T-helper 1 cell treated with Interleukin-12 subunit alpha and Interleukin-12 subunit beta and Interleukin-4 antibody, amounts not matched to agents 30 ng/mL and 1 ng/mL, for 36 hours (primary cell): ENCODE measurements around the gene ADAMTS3. TPM values are rescaled to one million over a fixed set of nuclear protein-coding genes. Genes with fewer than 3 reads are reported as not detected.
"Not testable (repeated sequence)": the region's sequence is repeated elsewhere in the genome, so short reads cannot be mapped to it uniquely, and the experiment has no call there.

Experiments
- intact Hi-C: fragments of 100-400 bp; cut with micrococcal nuclease; formaldehyde crosslinking; loops from one replicate; pipeline ENCODE4 v1.15.1; 2024
- total RNA-seq: library from RNA; stranded (reverse); gene quantifications from 2 replicates; pipeline ENCODE4 v1.2.3, GENCODE V29; 2022

The ADAMTS3 gene
- total RNA-seq, 1 donor from 2014 or later = not detected

DNA sequence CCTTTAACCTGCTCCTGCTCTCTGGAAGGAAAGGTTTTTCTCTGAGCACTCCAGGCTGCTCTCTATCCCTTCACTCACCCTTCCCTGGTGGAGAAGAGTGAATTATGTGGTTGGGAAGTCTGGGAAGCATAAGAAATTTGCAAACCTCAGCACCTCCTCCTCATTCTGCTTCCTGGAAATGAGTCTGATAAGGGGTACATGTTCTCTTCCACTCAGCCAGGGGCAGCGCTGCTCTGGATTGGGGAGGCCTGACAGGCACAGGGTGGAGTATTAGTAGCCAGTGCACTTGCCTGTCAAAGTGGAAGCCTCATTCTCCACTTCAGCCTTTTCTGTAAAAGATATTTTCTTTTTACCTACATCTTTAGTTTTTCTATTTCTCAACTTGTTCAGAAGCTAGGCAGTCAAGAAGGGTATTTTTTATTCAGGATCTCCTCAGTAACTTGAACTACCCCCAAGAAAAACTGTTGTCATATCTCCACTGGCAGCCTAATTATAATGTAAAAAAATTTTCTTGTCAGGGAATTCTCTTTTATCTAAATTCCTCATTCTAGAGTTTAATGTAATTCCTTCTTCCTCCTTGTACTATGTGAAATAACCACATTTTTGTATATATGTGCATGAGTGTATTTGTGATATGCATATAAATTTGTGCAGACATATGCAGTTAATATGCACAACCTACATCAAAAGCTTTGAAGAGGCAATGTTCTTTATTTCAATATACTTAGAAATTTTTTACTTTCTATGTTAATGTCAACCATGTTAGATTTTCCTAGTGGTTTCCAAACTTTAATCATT is 15.3 kb downstream of the ADAMTS3 start:
- intact Hi-C loops = no loop called here

DNA sequence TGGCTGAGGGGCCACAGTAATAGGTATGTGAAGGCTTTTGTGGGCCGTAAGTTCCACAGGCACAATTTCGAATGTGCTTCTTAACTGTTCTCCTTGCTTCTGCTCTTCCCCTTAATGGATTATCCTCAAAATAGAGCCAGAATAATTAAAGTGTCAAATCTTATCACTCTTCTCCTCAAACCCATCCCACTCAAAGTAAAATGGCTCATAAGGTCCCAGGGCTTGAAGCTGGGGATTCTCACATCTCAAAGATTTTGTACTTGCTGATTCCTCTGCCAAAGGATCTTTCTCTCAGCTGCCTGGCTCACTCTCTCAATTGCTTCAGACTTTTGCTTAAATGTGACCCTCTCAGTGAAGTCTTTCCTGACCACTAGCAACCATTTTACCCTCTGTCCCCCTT is 16.6 kb downstream of the ADAMTS3 start:
- intact Hi-C loops = no loop called here

DNA sequence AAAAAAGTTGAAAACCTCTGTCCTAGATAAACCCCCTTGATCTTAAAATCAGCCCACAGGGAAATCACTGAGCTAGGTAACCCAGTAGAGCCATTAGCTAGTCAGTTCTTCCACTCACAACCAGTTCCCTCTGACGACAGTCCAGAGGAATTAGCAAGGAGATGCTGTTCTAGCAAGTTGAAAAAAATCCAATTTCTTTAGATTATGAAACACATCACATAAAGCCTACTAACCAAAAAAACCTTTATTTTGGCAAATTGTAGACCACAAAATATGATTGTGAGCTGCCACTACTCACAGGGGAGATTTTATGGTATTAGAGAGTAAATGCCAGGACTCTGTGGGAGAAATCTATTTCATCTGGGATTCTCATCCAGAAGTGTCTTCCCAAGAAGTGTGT is 22.6 kb downstream of the ADAMTS3 start:
- intact Hi-C loops = no loop called here

DNA sequence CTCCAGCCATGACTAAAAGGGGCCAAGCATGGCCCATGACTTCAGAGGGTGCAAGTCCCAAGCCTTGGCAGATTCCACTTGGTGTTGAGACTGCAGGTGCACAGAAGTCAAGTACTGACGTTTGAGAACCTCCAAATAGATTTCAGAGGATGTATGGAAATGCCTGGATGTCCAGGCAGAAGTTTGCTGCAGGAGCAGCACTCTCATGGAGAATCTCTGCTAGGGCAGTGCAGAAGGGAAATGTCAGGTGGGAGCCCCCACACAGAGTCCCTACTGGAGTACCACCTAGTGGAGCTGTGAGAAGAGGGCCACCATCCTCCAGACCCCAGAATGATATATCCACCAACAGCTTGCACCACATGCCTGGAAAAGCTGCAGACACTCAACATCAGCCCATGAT is 28.3 kb downstream of the ADAMTS3 start:
- intact Hi-C loops = not testable (repeated sequence)

- intact Hi-C loops = no loop called here
Measured at GRCh38 chr4:72538006-72538405, 31.0 kb downstream of the ADAMTS3 start.

DNA sequence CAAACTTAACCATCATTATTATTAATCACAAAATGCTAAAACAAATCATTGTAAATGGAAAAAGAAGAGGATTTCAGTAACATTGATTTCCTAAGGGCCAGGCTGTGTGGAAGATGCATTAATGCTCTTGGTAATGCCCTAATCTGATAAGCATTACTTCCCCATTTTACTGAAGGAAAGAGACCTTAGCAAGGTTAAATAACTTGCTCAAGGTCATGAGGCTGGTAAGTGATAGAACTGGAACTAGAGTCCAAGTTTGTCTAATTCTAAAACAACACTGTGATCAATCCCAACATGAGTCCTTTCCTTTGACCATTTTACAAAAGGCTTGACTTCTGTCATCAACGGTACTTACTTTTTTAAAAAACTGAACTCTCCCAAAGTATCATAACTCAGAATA is 32.6 kb downstream of the ADAMTS3 start:
- intact Hi-C loops = no loop called here

- intact Hi-C loops = loop anchor here (5.0 kb wide), 1 partner anchor 1915 kb away; no protein-coding TSS in a partner anchor
Measured at GRCh38 chr4:72531768-72532290, 37.2 kb downstream of the ADAMTS3 start.

GRCh38 chr4:72531322-72531721 is 37.7 kb downstream of the ADAMTS3 start:
- intact Hi-C loops = loop anchor here (5.0 kb wide), 1 partner anchor 1914 kb away; no protein-coding TSS in a partner anchor

- intact Hi-C loops = loop anchor here (5.0 kb wide), 1 partner anchor 538 kb away; the partner anchor contains the start of gene COX18
Measured at GRCh38 chr4:72529148-72529822, 39.7 kb downstream of the ADAMTS3 start.

GRCh38 chr4:72527038-72527646 is 41.9 kb downstream of the ADAMTS3 start:
- intact Hi-C loops = loop anchor here (2.0 to 5.0 kb wide), 2 partner anchors 540 to 730 kb away; partner anchors contain the start of gene COX18

DNA sequence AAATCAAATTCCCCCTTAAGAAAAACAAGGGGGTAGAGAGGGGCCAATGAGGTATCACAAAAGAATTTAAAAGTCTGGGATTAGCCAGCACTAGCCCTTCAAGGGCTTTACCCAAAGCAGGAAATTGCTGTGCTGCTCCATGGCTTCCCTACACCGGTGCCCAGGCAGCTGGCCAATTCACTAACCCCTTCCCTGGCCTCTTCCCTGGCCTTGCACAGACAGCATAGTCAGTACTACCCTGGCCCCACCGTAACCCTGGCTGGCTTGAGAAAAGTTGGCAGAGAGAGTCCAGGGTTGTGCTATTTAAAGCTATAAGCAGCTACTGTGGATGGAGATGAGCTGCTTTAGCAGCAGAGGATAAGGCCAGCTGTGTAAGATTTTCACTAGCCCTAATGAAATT is 43.1 kb downstream of the ADAMTS3 start:
- intact Hi-C loops = loop anchor here (2.0 to 5.0 kb wide), 2 partner anchors 541 to 731 kb away; partner anchors contain the start of gene COX18

- intact Hi-C loops = no loop called here
Measured at GRCh38 chr4:72522440-72522839, 46.6 kb downstream of the ADAMTS3 start.

DNA sequence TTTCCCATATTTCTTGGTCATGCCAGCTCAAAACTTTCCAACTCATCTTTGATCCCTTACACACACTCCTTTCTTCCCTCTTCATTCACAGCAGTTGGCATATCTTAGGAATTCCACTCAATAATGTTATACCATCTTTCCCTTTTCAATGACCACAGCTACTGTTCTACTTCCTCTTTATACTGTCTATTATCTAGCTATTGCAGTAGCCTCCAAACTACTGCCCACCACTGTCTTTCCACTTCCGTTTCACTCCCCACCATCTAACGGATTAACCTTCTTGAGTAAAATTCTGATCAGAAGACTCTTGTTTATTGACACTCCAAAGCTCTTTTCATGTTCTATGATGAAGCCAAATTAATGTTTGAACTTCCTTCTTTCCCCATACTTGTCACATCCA is 55.8 kb downstream of the ADAMTS3 start:
- intact Hi-C loops = no loop called here

DNA sequence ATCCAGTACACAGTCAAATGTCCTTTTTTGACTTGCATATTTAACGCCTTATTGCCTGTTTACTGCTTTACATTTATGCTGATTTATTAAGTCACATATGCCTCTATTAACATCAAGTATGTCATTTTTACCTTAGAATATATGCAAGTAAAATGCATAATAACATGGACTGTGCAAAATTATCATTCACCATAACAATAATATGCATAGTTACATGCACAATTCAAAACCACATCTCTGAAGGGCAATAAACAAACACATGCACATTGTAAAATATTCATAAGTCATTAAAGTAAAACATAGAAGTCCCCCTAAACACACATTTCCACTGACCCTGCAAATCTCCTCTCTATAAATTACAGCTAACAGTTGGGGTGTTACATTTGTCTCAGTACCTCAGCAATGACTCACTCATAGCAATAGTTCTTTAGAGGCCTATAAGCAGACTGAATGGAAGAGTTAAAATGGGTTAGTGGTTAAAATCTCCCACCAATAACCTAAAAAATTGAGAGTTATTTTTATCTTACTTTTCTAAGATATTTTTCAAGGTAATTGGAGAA is 61.1 kb downstream of the ADAMTS3 start:
- intact Hi-C loops = no loop called here

DNA sequence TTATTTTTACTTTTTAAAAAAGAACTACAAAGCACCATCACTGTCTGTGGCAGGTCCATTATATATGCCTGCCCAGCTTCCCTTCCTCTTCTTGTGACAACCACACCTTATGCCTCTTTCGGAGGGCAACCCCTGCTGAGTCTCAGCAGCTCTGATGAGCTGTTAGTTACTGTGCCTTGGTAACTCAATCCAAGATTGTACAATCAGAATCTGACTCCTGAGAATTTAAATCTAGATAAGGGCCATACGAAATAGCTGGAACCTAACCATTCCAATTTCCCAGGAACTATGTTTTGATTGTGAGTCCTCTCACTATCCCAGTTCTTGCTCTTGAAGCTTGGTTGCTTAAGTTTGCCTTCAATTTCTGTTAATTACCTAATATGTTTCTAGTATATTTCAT is 61.9 kb downstream of the ADAMTS3 start:
- intact Hi-C loops = no loop called here

DNA sequence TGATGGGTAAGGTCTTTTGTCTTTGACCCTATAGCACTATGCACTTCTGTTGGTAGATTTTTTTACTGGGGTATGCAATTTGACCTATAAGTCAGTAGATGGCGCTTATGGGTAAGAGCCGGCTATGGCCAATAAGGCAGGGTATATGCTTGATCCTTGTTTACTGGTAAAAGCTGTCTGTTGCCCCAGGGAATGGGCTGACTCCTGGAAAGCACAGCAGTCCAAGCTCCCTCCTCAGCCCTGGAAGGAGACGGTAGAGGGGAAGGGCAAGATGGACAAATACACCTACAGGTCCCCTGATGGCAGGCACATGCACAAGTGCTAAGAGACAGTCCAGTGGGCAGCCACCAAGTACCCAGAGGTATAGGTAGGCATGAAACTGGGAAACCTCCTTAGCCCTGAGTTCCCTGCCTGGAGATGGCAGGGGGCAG is 63.7 kb downstream of the ADAMTS3 start:
- intact Hi-C loops = loop anchor here (1.0 kb wide), 2 partner anchors 514 to 752 kb away; no protein-coding TSS in a partner anchor

DNA sequence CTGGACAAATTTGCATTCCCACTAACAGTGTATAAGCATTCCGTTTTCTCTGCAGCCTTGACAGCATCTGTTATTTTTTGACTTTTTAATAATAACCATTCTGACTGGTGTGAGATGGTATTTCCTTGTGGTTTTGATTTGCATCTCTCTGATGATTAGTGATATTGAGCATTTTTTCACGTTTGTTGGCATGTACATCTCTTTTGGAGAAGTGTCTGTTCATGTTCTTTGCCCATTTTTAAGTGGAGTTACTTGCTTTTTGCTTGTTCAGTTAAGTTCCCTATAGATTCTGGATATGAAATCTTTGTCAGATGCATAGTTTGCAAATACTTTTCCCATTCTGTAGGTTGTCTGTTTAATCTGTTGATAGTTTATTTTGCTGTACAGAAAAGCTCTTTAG is 68.8 kb downstream of the ADAMTS3 start:
- intact Hi-C loops = no loop called here

DNA sequence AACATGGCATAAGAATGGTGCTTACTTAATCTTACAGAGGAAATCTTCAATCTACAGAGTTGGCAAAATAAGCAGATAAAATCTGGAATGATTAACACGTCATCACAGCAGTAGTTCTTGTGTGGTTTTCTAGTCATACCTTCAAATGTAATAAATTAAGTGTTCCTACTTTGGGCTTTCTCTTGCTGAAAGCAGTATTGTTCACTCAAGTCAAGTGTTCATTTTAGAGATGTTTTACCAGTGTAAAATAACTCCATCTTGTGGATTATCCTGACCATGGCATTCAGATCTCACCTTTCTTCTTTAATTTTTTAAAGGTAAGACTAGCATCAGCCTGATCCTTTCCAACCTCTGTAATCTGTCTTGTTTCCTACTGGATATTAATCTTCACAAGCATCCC is 72.9 kb downstream of the ADAMTS3 start:
- intact Hi-C loops = no loop called here

GRCh38 chr4:72494156-72494555 is 74.9 kb downstream of the ADAMTS3 start:
- intact Hi-C loops = no loop called here

GRCh38 chr4:72489267-72489666 is 79.8 kb downstream of the ADAMTS3 start:
- intact Hi-C loops = no loop called here

GRCh38 chr4:72486991-72487390 is 82.0 kb downstream of the ADAMTS3 start:
- intact Hi-C loops = no loop called here
